HG02973 (cell line): Measurements from ENCODE around the gene HHAT.
A peak's percentile ranks its signal among the peaks of the same experiment; 100 is the strongest.
"Not testable (repeated sequence)": the region's sequence is repeated elsewhere in the genome, so short reads cannot be mapped to it uniquely, and the experiment has no call there.

ENCODE experiments used
- ATAC-seq: cut with Tn5 transposase; IDR thresholded peaks from one replicate; pipeline ENCODE4 v1.9.1; 2021; ENCODE audit warnings: moderate library complexity; ENCODE audit not compliant: unreplicated experiment

HHAT gene

GRCh38 chr1:210354305-210354704 lies 25.6 kb downstream of the HHAT start:
- ATAC-seq, result not testable (repeated sequence)

DNA sequence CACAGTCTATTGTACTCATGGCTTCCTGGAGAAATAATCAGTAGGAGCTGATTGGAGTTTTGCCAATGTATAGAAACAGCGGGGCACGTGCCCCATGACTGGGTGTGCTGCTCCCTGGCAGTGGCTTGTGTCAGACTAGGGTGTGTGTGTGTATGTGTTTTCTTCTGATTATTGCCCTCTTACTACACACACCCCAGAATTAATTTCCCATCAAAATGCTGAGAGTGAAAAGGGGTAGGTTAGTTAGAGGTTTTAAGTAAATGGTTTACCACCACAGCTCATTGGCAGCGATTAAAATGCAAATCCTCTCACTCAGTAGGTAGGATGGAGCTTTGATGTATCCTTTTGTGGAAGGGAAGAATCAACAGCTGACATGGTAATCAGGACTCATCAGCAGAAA lies 29.9 kb downstream of the HHAT start:
- no peak for ATAC-seq

DNA sequence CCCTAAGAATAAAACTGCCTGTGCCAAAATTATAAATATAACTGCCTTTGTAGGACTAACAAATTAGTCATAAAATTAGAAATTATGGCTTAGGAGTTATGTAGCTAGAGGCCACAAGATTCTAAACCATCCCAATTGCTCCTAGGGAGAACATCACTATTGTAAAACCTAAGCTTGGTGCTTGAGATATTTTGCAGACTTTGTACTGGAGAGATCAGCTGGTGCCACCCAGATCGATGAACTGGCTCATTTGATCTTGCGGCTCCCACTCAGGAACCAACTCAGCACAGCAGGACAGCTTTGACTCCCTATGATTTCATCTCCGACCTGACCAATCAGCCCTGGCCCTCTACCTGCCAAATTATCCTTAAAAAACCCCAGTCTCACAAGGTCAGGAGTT lies 30.6 kb downstream of the HHAT start:
- no peak for ATAC-seq

GRCh38 chr1:210360852-210361477 lies 32.3 kb downstream of the HHAT start:
- ATAC-seq, result no peak

DNA sequence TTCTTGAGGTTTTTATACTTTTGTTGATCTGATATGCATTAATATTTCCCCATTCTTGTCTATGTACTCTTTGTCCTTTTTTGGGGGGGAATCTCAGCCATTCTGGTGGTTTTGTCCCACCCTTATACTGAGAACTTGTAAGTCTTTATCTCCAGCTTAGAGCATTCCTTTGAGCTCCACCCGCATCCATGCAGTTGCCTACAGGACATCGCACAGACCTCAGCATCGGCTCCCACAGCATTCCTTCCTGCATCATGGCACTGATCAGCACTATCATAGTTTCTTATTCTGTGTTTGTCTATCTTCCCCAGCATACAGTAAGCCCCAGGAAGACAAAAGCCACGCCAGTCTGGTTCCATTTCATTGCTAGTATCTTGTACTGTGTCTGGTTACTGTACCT lies 33.0 kb downstream of the HHAT start:
- no peak for ATAC-seq

DNA sequence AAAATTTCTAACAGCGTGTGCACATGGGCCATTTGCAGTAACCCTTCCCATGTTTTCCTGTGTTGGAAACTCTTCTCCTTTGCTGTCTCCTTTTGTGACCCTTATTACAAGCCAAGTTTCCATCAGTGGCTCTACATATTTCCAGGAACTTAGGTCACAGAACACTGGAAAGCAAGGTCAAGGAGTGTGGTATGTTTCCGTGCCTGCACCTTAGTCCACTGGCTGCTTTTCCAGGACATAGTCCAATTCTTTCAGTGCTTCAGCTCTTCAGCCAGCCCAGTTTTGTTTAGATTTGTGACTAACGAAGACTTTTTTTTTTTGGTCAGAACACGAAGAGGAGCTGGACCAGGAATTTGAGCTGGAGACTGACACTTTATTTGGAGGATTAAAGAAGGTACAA lies 33.8 kb downstream of the HHAT start:
- ATAC-seq, result no peak

GRCh38 chr1:210363119-210363518 lies 34.4 kb downstream of the HHAT start:
- ATAC-seq, result no peak

DNA sequence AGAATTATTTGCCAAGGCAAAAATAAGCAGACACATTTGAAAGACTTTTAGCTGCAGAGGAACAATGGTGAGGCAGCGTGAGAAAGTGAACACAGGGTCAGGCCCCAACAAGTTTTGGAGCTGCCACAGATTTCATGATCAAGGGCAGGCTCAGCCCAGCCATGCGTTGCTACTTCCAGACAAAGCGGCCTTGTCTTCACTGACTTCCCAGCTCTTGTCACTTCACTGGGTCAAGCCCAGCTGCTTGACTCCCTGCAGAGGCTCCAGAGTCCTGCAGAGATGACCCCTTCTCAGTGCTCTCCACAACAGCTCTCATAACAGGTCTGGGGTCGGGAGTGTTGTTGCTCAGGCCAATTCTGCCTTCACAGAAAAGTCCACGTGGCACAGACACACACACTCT lies 35.8 kb downstream of the HHAT start:
- ATAC-seq, result no peak

DNA sequence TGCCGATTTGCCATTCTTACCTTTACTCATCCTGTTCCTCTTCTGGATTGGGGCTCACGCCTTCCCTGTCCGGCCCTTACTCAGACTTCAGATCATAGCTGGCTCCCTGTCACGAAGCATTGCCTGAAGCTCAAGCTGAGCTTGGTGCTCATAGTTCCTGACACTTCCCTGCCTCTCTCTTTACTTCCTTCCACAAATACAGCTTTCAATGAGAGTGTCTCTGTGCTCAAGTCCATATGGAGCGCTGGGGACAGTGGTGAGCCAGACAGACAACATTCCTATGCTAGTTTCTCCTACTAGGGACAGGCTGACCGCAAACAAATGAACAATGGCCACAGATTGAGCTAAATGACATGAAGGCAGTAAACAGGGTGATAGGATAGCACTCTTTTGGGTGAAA lies 38.1 kb downstream of the HHAT start:
- no peak for ATAC-seq

DNA sequence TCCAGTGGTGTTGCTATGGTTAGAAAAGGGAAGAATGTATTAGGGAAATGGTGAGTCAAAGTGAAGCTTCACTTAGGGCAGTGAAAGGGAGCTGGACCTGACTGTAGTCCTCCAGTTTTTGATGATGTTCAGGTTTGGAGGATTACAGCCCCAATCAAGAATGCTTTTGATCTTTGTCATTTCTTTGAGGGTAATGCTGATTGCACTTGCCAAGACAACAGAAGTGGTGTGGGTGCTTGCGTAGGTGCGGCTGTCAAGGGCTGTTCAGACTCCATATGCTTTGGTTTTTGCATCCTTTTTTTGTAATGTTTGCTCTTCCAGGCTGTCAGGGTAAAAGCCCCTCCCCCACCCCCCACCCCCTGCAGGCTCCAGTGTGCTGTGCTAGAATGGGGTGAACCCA lies 38.9 kb downstream of the HHAT start:
- ATAC-seq, result no peak

GRCh38 chr1:210369425-210369824 lies 40.7 kb downstream of the HHAT start:
- no peak for ATAC-seq

DNA sequence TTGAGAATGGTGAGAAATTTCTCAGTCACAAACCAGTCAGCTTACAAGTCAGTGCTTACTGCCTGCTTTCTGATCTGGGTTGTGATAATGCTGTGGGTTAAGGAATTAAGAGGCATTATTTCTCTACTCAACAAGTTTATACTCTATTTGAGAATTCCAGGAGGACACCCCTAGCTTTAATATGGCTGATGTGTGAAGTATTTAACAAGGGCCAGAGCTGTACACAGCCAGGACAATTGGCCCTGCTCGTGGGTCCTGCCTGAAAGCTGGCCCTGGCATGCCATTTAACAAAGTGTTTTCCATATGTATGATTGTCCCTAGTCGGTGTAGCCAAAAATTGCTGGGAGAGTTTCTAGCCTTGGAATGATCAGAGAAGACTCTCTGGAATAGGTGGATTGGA lies 43.2 kb downstream of the HHAT start:
- ATAC-seq, result no peak

DNA sequence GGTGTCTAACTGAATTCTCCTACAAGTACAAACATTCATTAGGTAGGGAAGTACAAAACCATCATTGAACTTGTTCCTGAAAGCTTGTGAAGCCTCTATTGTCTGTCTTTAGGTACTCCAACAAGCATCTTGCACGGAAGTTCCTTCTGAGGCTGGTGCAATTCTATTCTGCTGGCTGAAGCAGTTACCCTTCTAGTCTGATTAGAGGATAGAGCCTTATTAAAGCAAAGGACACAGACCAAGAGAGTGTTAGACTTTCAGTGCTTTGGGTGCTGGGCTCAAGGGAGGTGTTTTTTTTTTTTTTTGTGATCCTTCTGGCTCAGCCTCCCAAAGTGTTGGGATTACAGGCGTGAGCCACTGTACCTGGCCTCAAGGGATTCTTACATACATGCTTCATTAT lies 43.8 kb downstream of the HHAT start:
- ATAC-seq, result no peak

- no peak for ATAC-seq
These were observed 44.4 kb downstream of the HHAT start for GRCh38 chr1:210372931-210373627.

DNA sequence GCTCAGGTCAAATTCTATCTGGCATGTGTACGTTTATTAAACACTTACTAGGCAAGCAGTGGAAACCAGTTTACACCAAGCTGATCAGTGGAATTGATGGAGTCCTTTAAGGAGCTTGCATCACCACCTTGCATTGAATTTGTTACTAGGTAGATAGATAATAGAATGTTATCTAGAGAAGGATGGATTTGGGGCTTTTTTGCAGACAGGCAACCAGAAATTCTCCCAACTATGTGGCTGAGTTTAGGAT lies 44.9 kb downstream of the HHAT start:
- no peak for ATAC-seq

GRCh38 chr1:210373878-210374599 lies 45.3 kb downstream of the HHAT start:
- peak; percentile 76 for ATAC-seq

GRCh38 chr1:210374600-210374953 lies 45.9 kb downstream of the HHAT start:
- no peak for ATAC-seq

DNA sequence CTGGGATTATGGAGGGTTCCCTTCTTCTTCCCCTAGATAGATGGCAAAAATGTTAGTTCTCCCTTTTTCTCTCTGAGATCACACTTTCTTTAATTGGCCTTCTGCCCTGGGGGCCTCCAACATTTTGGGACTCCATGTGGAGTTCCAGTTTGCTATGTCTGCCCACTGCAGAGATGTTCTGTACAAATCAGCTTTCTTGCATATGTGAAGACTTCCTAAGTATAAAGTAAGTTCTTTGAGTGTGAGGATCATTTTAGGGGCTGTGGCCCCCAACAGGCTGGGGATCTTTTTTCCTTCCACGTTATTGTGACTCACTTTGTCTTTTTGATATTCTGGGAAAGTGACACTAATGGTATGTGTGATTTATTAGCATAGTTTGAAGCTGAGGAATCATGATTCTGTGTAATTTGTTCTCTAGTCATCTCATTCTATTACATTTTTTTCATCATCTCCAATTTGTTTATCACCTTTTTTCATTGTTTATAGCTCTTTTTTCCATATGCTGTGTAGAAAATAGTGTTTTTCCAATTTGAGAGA lies 48.2 kb downstream of the HHAT start:
- no peak for ATAC-seq

- no peak for ATAC-seq
These were observed 49.1 kb downstream of the HHAT start for GRCh38 chr1:210377731-210378333.

GRCh38 chr1:210378736-210379135 lies 50.0 kb downstream of the HHAT start:
- no peak for ATAC-seq

DNA sequence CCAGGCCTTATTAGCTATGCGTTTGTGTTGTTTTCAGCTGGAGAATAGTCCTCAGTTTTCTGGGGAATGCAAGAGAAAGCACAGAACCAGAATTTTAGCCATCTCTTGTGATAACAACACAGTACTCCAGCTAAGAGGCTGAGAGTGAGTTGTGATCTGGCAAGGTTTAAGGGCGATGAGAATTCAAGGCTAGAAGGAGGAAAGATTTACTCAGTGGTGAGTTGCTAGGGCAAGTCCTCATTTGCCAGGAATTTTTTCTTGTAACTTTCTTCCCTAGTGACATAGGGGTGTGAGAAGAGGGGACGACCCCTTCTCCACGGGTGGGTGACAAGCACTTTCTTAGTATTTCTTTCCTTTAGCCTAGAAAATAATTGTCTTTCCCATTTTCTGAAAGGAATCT lies 53.2 kb downstream of the HHAT start:
- ATAC-seq, result no peak

- ATAC-seq, result no peak
These were observed 55.9 kb downstream of the HHAT start for GRCh38 chr1:210384625-210385024.
